ENCODE measurements around the gene ADGRV1. TPM values are rescaled to one million over a fixed set of nuclear protein-coding genes. Genes with fewer than 3 reads are reported as not detected.

The ADGRV1 gene
- total RNA-seq, 1 donor from 2014 or later, result not detected

GRCh38 chr5:90955001-90955635, 396.5 kb downstream of the ADGRV1 start:
- no peak for DNase-seq
- no peaks in the 10 kb centered on the region for H3K27me3 ChIP-seq (ENCODE audit: low read depth)
- H3K9me3 ChIP-seq (replicated peaks), result no peaks in the 10 kb centered on the region
- TF ChIP-seq CTCF (IDR thresholded peaks at IDR 0.05; ENCODE audit: borderline replicate concordance), result no peak
- no peak overlapping the region for H3K4me3 ChIP-seq
- H3K36me3 ChIP-seq, result no peaks in the 10 kb centered on the region
- intact Hi-C loops (cut with micrococcal nuclease), result no loop called here
- H3K4me1 ChIP-seq, result no peaks in the 10 kb centered on the region
- H3K27ac ChIP-seq (replicated peaks), result no peak overlapping the region

GRCh38 chr5:90956511-90957097, 398.0 kb downstream of the ADGRV1 start:
- Histone ChIP-seq H3K9me3 (replicated peaks) (no peaks in the 10 kb centered on the region), H3K27ac (replicated peaks) (no peak overlapping the region), H3K36me3 (no peaks in the 10 kb centered on the region), H3K4me3 (no peak overlapping the region), H3K4me1 (no peaks in the 10 kb centered on the region), H3K27me3 (ENCODE audit: low read depth) (no peaks in the 10 kb centered on the region)
- TF ChIP-seq CTCF (IDR thresholded peaks at IDR 0.05; ENCODE audit: borderline replicate concordance), result no peak
- intact Hi-C loops (cut with micrococcal nuclease), result no loop called here
- DNase-seq, result no peak

- intact Hi-C loops (cut with micrococcal nuclease), result no loop called here
- no peaks in the 10 kb centered on the region for H3K36me3 ChIP-seq
- no peaks in the 10 kb centered on the region for H3K9me3 ChIP-seq (replicated peaks)
- no peak for TF ChIP-seq CTCF (IDR thresholded peaks at IDR 0.05; ENCODE audit: borderline replicate concordance)
- no peaks in the 10 kb centered on the region for H3K4me1 ChIP-seq
- H3K4me3 ChIP-seq, result no peak overlapping the region
- no peaks in the 10 kb centered on the region for H3K27me3 ChIP-seq (ENCODE audit: low read depth)
- H3K27ac ChIP-seq (replicated peaks), result no peak overlapping the region
- DNase-seq, result no peak
Measured at GRCh38 chr5:90957906-90958305, 399.3 kb downstream of the ADGRV1 start.

GRCh38 chr5:90959262-90959661, 400.7 kb downstream of the ADGRV1 start:
- no peaks in the 10 kb centered on the region for H3K4me1 ChIP-seq
- no peaks in the 10 kb centered on the region for H3K9me3 ChIP-seq (replicated peaks)
- H3K4me3 ChIP-seq, result no peak overlapping the region
- DNase-seq, result no peak
- no peaks in the 10 kb centered on the region for H3K36me3 ChIP-seq
- no peaks in the 10 kb centered on the region for H3K27me3 ChIP-seq (ENCODE audit: low read depth)
- H3K27ac ChIP-seq (replicated peaks), result no peak overlapping the region
- no peak for TF ChIP-seq CTCF (IDR thresholded peaks at IDR 0.05; ENCODE audit: borderline replicate concordance)
- intact Hi-C loops (cut with micrococcal nuclease), result no loop called here

- no peak for DNase-seq
- H3K36me3 ChIP-seq, result no peaks in the 10 kb centered on the region
- H3K27me3 ChIP-seq (ENCODE audit: low read depth), result no peaks in the 10 kb centered on the region
- no peak overlapping the region for H3K27ac ChIP-seq (replicated peaks)
- H3K4me1 ChIP-seq, result no peaks in the 10 kb centered on the region
- no peaks in the 10 kb centered on the region for H3K9me3 ChIP-seq (replicated peaks)
- H3K4me3 ChIP-seq, result no peak overlapping the region
- TF ChIP-seq CTCF (IDR thresholded peaks at IDR 0.05; ENCODE audit: borderline replicate concordance), result no peak
- intact Hi-C loops (cut with micrococcal nuclease), result no loop called here
Measured at GRCh38 chr5:90962481-90962880, 403.9 kb downstream of the ADGRV1 start.

Measured in left ventricle myocardium inferior (tissue), 1 donor.